ENCODE measurements around the gene EFCAB11. TPM values are rescaled to one million over a fixed set of nuclear protein-coding genes. Genes with fewer than 3 reads are reported as not detected.

EFCAB11 gene
- polyA plus RNA-seq, 1 donor (not counting 4 experiments of a cell fraction or from before 2014, with no cell fraction given) = 12.9 TPM

GRCh38 chr14:89858089-89858488 lies 96.4 kb downstream of the EFCAB11 start:
- no peaks in the 10 kb centered on the region for H3K36me3 ChIP-seq (ENCODE audit: control insufficient read depth in 2 of 2, extremely low read depth in 1 of 2, insufficient read depth in 2 of 2, low read length in 2 of 2)
- H4K20me1 ChIP-seq (ENCODE audit: control insufficient read depth, extremely low read depth, insufficient read depth, low read length) = no peaks in the 10 kb centered on the region
- H3K9ac ChIP-seq (ENCODE audit: control insufficient read depth, extremely low read depth, insufficient read depth, low read length) = no peak overlapping the region
- no peak overlapping the region for H3K27ac ChIP-seq (ENCODE audit: control insufficient read depth, insufficient read depth, low read length)
- H2AFZ ChIP-seq (ENCODE audit: control insufficient read depth, low read length) = no peak overlapping the region
- peaks cover 12% of the 10 kb centered on the region for H3K4me1 ChIP-seq (ENCODE audit: control insufficient read depth, extremely low read depth, insufficient read depth, low read length)
- H3K4me3 ChIP-seq (ENCODE audit: control insufficient read depth in 2 of 3, extremely low read depth in 1 of 3, insufficient read depth in 2 of 3, low read depth in 1 of 3, low read length in 3 of 3) = no peak overlapping the region
- H3K9me1 ChIP-seq (ENCODE audit: control insufficient read depth, extremely low read depth, insufficient read depth, low read length) = no peaks in the 10 kb centered on the region
- H3K9me3 ChIP-seq (ENCODE audit: control insufficient read depth, low read depth, low read length) = no peaks in the 10 kb centered on the region
- FAIRE-seq (peak; percentile 66), DNase-seq (ENCODE audit: low read depth, low spot score) (peak; percentile 91)
- dilution Hi-C loops (cut with MboI; ENCODE audit: extremely low pct_ligation_motif_present, low sequenced_read_pairs) = no loop called here
- no peaks in the 10 kb centered on the region for H3K27me3 ChIP-seq (ENCODE audit: control insufficient read depth, extremely low read depth, insufficient read depth, low read length)
- no peaks in the 10 kb centered on the region for H3K79me2 ChIP-seq (ENCODE audit: control insufficient read depth, insufficient read depth, low read length)
- H3K4me2 ChIP-seq (ENCODE audit: control insufficient read depth, extremely low read depth, insufficient read depth, low read depth, low read length) = no peak overlapping the region
- no peak for TF ChIP-seq CTCF (optimal IDR thresholded peaks at IDR 0.05 in 1 of 3, IDR thresholded peaks at IDR 0.05 in 1 of 3, conservative IDR thresholded peaks at IDR 0.05 in 1 of 3; ENCODE audit: extremely low read depth in 1 of 3, insufficient read depth in 2 of 3, low read length in 3 of 3)

GRCh38 chr14:89856871-89857345 lies 97.6 kb downstream of the EFCAB11 start:
- TF ChIP-seq EZH2 (IDR thresholded peaks at IDR 0.05; ENCODE audit: low read length) (no peak), CTCF (optimal IDR thresholded peaks at IDR 0.05 in 1 of 3, IDR thresholded peaks at IDR 0.05 in 1 of 3, conservative IDR thresholded peaks at IDR 0.05 in 1 of 3; ENCODE audit: extremely low read depth in 1 of 3, insufficient read depth in 2 of 3, low read length in 3 of 3) (no peak)
- H3K4me2 ChIP-seq (ENCODE audit: control insufficient read depth, extremely low read depth, insufficient read depth, low read depth, low read length) = no peak overlapping the region
- H3K36me3 ChIP-seq (ENCODE audit: control insufficient read depth in 2 of 2, extremely low read depth in 1 of 2, insufficient read depth in 2 of 2, low read length in 2 of 2) = no peaks in the 10 kb centered on the region
- no peak overlapping the region for H3K9ac ChIP-seq (ENCODE audit: control insufficient read depth, extremely low read depth, insufficient read depth, low read length)
- H3K9me1 ChIP-seq (ENCODE audit: control insufficient read depth, extremely low read depth, insufficient read depth, low read length) = no peaks in the 10 kb centered on the region
- H3K27me3 ChIP-seq (ENCODE audit: control insufficient read depth, extremely low read depth, insufficient read depth, low read length) = no peaks in the 10 kb centered on the region
- no peak overlapping the region for H2AFZ ChIP-seq (ENCODE audit: control insufficient read depth, low read length)
- dilution Hi-C loops (cut with MboI; ENCODE audit: extremely low pct_ligation_motif_present, low sequenced_read_pairs) = no loop called here
- H3K9me3 ChIP-seq (ENCODE audit: control insufficient read depth, low read depth, low read length) = no peaks in the 10 kb centered on the region
- H3K4me3 ChIP-seq (ENCODE audit: control insufficient read depth in 2 of 3, extremely low read depth in 1 of 3, insufficient read depth in 2 of 3, low read depth in 1 of 3, low read length in 3 of 3) = no peak overlapping the region
- no peaks in the 10 kb centered on the region for H3K79me2 ChIP-seq (ENCODE audit: control insufficient read depth, insufficient read depth, low read length)
- FAIRE-seq = no peak
- peaks cover 12% of the 10 kb centered on the region for H3K4me1 ChIP-seq (ENCODE audit: control insufficient read depth, extremely low read depth, insufficient read depth, low read length)
- H3K27ac ChIP-seq (ENCODE audit: control insufficient read depth, insufficient read depth, low read length) = no peak overlapping the region
- H4K20me1 ChIP-seq (ENCODE audit: control insufficient read depth, extremely low read depth, insufficient read depth, low read length) = no peaks in the 10 kb centered on the region
- DNase-seq (ENCODE audit: low read depth, low spot score) = no peak
